Ovary (tissue), 3 donors: ENCODE results near the gene AP3M1.

Experiments used
- POLR2A ChIP-seq: fragments of 450-650 bp; IDR thresholded peaks from one replicate; pipeline ENCODE4 v1.6.1; 2017; ENCODE audit warnings: antibody characterized with exemption, mild to moderate bottlenecking, moderate library complexity
- TF ChIP-seq, protein P1 (sequence below), 3 donors: fragments of 450-650 bp in 2 of 3; fragments of 200-600 bp in 1 of 3; IDR thresholded peaks; one replicate each; pipeline versions ENCODE4 v1.5.1 to v1.8.0; 2016 to 2022; ENCODE audit warnings: antibody characterized with exemption in 3 of 3, mild to moderate bottlenecking in 1 of 3
- donor health status: DM: no; HTN: no; CAD: no.

DNA sequence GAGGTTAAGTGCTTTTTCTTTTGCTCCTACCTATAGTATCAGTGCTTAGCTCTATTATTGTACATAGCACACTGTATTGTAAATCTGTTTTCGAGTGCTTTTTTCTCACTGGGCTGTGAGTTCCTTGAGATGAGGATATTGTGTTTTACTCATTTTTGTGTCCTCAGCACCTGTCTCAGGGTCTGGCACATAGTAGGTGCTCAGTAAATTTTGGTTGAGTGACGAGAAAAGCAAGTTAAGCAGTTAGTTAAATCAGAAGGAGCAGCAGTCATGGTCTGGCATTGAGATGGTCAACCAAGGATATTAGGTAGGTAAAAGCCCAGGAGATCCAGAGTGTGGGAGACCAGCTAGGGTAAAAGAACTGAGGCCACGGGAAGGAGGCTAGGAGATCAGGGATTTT, 51.2 kb downstream of the AP3M1 start:
- TF ChIP-seq, protein P1, sequence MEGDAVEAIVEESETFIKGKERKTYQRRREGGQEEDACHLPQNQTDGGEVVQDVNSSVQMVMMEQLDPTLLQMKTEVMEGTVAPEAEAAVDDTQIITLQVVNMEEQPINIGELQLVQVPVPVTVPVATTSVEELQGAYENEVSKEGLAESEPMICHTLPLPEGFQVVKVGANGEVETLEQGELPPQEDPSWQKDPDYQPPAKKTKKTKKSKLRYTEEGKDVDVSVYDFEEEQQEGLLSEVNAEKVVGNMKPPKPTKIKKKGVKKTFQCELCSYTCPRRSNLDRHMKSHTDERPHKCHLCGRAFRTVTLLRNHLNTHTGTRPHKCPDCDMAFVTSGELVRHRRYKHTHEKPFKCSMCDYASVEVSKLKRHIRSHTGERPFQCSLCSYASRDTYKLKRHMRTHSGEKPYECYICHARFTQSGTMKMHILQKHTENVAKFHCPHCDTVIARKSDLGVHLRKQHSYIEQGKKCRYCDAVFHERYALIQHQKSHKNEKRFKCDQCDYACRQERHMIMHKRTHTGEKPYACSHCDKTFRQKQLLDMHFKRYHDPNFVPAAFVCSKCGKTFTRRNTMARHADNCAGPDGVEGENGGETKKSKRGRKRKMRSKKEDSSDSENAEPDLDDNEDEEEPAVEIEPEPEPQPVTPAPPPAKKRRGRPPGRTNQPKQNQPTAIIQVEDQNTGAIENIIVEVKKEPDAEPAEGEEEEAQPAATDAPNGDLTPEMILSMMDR (IDR thresholded peaks at IDR 0.05), result no peak
- no peak for TF ChIP-seq POLR2A
